HK-2 (cell line): ENCODE measurements around the gene CABP7.

Source experiments
- DNase-seq: peaks from one replicate; pipeline ENCODE4 v3.0.0-alpha.2; 2018; ENCODE audit not compliant: unreplicated experiment

The CABP7 gene

GRCh38 chr22:29722587-29722986 is 2.8 kb downstream of the CABP7 start:
- no peak for DNase-seq

GRCh38 chr22:29723766-29724165 is 4.0 kb downstream of the CABP7 start:
- no peak for DNase-seq

GRCh38 chr22:29724843-29725242 is 5.0 kb downstream of the CABP7 start:
- DNase-seq: no peak

GRCh38 chr22:29726106-29726505 is 6.3 kb downstream of the CABP7 start:
- DNase-seq: no peak

- no peak for DNase-seq
Observed at GRCh38 chr22:29726512-29727130, 6.8 kb downstream of the CABP7 start.

GRCh38 chr22:29727131-29727523 is 7.3 kb downstream of the CABP7 start:
- peak; percentile 31 for DNase-seq

- no peak for DNase-seq
Observed at GRCh38 chr22:29729161-29729560, 9.4 kb downstream of the CABP7 start.

GRCh38 chr22:29731058-29731850 is 11.5 kb downstream of the CABP7 start:
- no peak for DNase-seq

GRCh38 chr22:29732883-29733282 is 13.1 kb downstream of the CABP7 start:
- no peak for DNase-seq

- no peak for DNase-seq
Observed at GRCh38 chr22:29733362-29734201, 13.8 kb downstream of the CABP7 start.

- DNase-seq: no peak
Observed at GRCh38 chr22:29734406-29734805, 14.6 kb downstream of the CABP7 start.

- no peak for DNase-seq
Observed at GRCh38 chr22:29734838-29735237, 15.0 kb downstream of the CABP7 start.

- DNase-seq: no peak
Observed at GRCh38 chr22:29735416-29735815, 15.6 kb downstream of the CABP7 start.

- no peak for DNase-seq
Observed at GRCh38 chr22:29737251-29738117, 17.7 kb downstream of the CABP7 start.

- no peak for DNase-seq
Observed at GRCh38 chr22:29738118-29738815, 18.5 kb downstream of the CABP7 start.

GRCh38 chr22:29739346-29739875 is 19.6 kb downstream of the CABP7 start:
- no peak for DNase-seq

GRCh38 chr22:29740216-29740615 is 20.4 kb downstream of the CABP7 start:
- no peak for DNase-seq

- DNase-seq: no peak
Observed at GRCh38 chr22:29741926-29742325, 22.1 kb downstream of the CABP7 start.

- DNase-seq: no peak
Observed at GRCh38 chr22:29742326-29742725, 22.5 kb downstream of the CABP7 start.

GRCh38 chr22:29744902-29745301 is 25.1 kb downstream of the CABP7 start:
- DNase-seq: no peak

GRCh38 chr22:29747832-29748231 is 28.0 kb downstream of the CABP7 start:
- DNase-seq: no peak
